Endothelial cell (in vitro differentiated cells): Measurements from ENCODE around the gene IKZF4. TPM values are rescaled to one million over a fixed set of nuclear protein-coding genes. Genes with fewer than 3 reads are reported as not detected.
"Not testable (repeated sequence)": the region's sequence is repeated elsewhere in the genome, so short reads cannot be mapped to it uniquely, and the experiment has no call there.

ENCODE experiments used
- DNase-seq: peaks from one replicate; pipeline ENCODE4 v3.0.0; 2021; ENCODE audit warnings: low spot score
- H3K27ac Mint-ChIP-seq: one replicate; pipeline ENCODE4 v1.8.0; 2021; ENCODE audit warnings: mixed read lengths, inconsistent platforms; ENCODE audit not compliant: unreplicated experiment
- H3K27me3 Mint-ChIP-seq: one replicate; pipeline ENCODE4 v1.8.0; 2021; ENCODE audit warnings: mild to moderate bottlenecking, moderate library complexity, mixed read lengths, inconsistent platforms; ENCODE audit not compliant: unreplicated experiment
- H3K36me3 Mint-ChIP-seq: one replicate; pipeline ENCODE4 v1.8.0; 2021; ENCODE audit warnings: mild to moderate bottlenecking, low read depth, mixed read lengths, inconsistent platforms; ENCODE audit not compliant: unreplicated experiment
- H3K4me1 Mint-ChIP-seq: one replicate; pipeline ENCODE4 v1.8.0; 2021; ENCODE audit warnings: mild to moderate bottlenecking, mixed read lengths, inconsistent platforms; ENCODE audit not compliant: unreplicated experiment
- H3K4me3 Mint-ChIP-seq: one replicate; pipeline ENCODE4 v1.8.0; 2021; ENCODE audit warnings: mild to moderate bottlenecking, mixed read lengths, inconsistent platforms; ENCODE audit not compliant: unreplicated experiment
- H3K9me3 Mint-ChIP-seq: one replicate; pipeline ENCODE4 v1.8.0; 2021; ENCODE audit warnings: mixed read lengths, inconsistent platforms; ENCODE audit not compliant: unreplicated experiment
- CTCF ChIP-seq: fragments of 200-600 bp; sonication (generic); IDR thresholded peaks from one replicate; pipeline ENCODE4 v1.5.0; 2021; ENCODE audit warnings: antibody characterized with exemption; ENCODE audit not compliant: unreplicated experiment
- total RNA-seq: library from RNA; stranded (reverse); fragmentation: NEBNext Ultra II Directional; extraction: Animal tissue kit (Norgen Biotek cat#: 25700); gene quantifications from one replicate; pipeline ENCODE4 v1.2.1, GENCODE V29; 2021; ENCODE audit not compliant: unreplicated experiment

IKZF4 gene
- total RNA-seq, 1 donor from 2014 or later = 3.0 TPM

GRCh38 chr12:56038022-56038655, 17.3 kb downstream of the IKZF4 start:
- Mint-ChIP-seq H3K27me3 (peaks cover 8% of the 10 kb centered on the region), H3K4me1 (peaks cover 16% of the 10 kb centered on the region), H3K36me3 (peaks cover 13% of the 10 kb centered on the region), H3K27ac (peak overlapping the region; percentile 48), H3K4me3 (no peak overlapping the region), H3K9me3 (no peaks in the 10 kb centered on the region)
- no peak for TF ChIP-seq CTCF
- no peak for DNase-seq

- H3K36me3 Mint-ChIP-seq = peaks cover 28% of the 10 kb centered on the region
- H3K4me1 Mint-ChIP-seq = peaks cover 22% of the 10 kb centered on the region
- H3K27ac Mint-ChIP-seq = no peak overlapping the region
- H3K27me3 Mint-ChIP-seq = peaks cover 8% of the 10 kb centered on the region
- no peak for DNase-seq
- H3K4me3 Mint-ChIP-seq = no peak overlapping the region
- TF ChIP-seq CTCF = no peak
- no peaks in the 10 kb centered on the region for H3K9me3 Mint-ChIP-seq
These were observed 19.3 kb downstream of the IKZF4 start for GRCh38 chr12:56040151-56040550.

GRCh38 chr12:56040963-56041551, 20.2 kb downstream of the IKZF4 start:
- DNase-seq = no peak
- H3K4me1 Mint-ChIP-seq = peaks cover 22% of the 10 kb centered on the region
- peak overlapping the region; percentile 80 for H3K4me3 Mint-ChIP-seq
- H3K27me3 Mint-ChIP-seq = peaks cover 8% of the 10 kb centered on the region
- H3K9me3 Mint-ChIP-seq = no peaks in the 10 kb centered on the region
- peak overlapping the region; percentile 91 for H3K27ac Mint-ChIP-seq
- TF ChIP-seq CTCF = no peak
- H3K36me3 Mint-ChIP-seq = peaks cover 28% of the 10 kb centered on the region

- Mint-ChIP-seq H3K9me3 (no peaks in the 10 kb centered on the region), H3K4me3 (peak within 1 kb of the TSS; percentile 98), H3K4me1 (peaks cover 22% of the 10 kb centered on the region), H3K27me3 (peaks cover 9% of the 10 kb centered on the region), H3K36me3 (peaks cover 28% of the 10 kb centered on the region), H3K27ac (peak within 1 kb of the TSS; percentile 96)
- DNase-seq = peak; percentile 88
- TF ChIP-seq CTCF = peak; percentile 39
These were observed 20.9 kb downstream of the IKZF4 start, which contains the start of gene RPS26 for GRCh38 chr12:56041552-56042429. Gene RPS26 (plus strand): TSS chr12:56041918. CDS start chr12:56042167, 249 bp downstream.

- H3K9me3 Mint-ChIP-seq, DNase-seq, H3K27me3 Mint-ChIP-seq: not testable (repeated sequence)
- Mint-ChIP-seq H3K4me3 (peak overlapping the region; percentile 98), H3K27ac (peak overlapping the region; percentile 96), H3K36me3 (peaks cover 28% of the 10 kb centered on the region), H3K4me1 (peaks cover 22% of the 10 kb centered on the region)
These were observed 21.6 kb downstream of the IKZF4 start for GRCh38 chr12:56042430-56042813.
